Measurements from ENCODE around the gene TRIM47. TPM values are rescaled to one million over a fixed set of nuclear protein-coding genes. Genes with fewer than 3 reads are reported as not detected.

The TRIM47 gene
- total RNA-seq, 1 experiment from 2014 or later, result 48.3 TPM

- Histone ChIP-seq H2AFZ (no peak overlapping the region), H3K4me1 (replicated peaks; ENCODE audit: insufficient read depth) (no peaks in the 10 kb centered on the region), H3K27ac (no peak overlapping the region), H3K4me2 (no peak overlapping the region), H4K20me1 (ENCODE audit: insufficient read depth) (no peaks in the 10 kb centered on the region), H3K4me3 (no peak overlapping the region), H3K9me2 (ENCODE audit: insufficient read depth) (no peaks in the 10 kb centered on the region), H3K36me3 (ENCODE audit: low read depth) (no peaks in the 10 kb centered on the region), H3K79me2 (ENCODE audit: low read depth) (no peaks in the 10 kb centered on the region), H3K9me3 (ENCODE audit: insufficient read depth, low read depth) (no peaks in the 10 kb centered on the region), H3F3A (ENCODE audit: insufficient read depth, low read depth) (no peaks in the 10 kb centered on the region), H3K27me3 (ENCODE audit: insufficient read depth, low read depth) (no peaks in the 10 kb centered on the region)
- no peak for TF ChIP-seq EZH2 (IDR thresholded peaks at IDR 0.05; ENCODE audit: low read depth)
- no peak for TF ChIP-seq CTCF (conservative IDR thresholded peaks at IDR 0.05)
- BruUV-seq (replicated peaks), result no TSS peak
- DNase-seq, result no peak
- intact Hi-C loops (cut with micrococcal nuclease; ENCODE audit: unreplicated experiment), result no loop called here
- CTCF ChIA-PET, result no interaction called here
- POLR2A ChIA-PET (ENCODE audit: unreplicated experiment), result no interaction called here
Observed at GRCh38 chr17:75920045-75920560, 41.7 kb upstream of the TRIM47 start.

- Histone ChIP-seq H3K36me3 (ENCODE audit: low read depth) (no peaks in the 10 kb centered on the region), H3K4me2 (no peak overlapping the region), H3F3A (ENCODE audit: insufficient read depth, low read depth) (no peaks in the 10 kb centered on the region), H3K27ac (no peak overlapping the region), H3K27me3 (ENCODE audit: insufficient read depth, low read depth) (no peaks in the 10 kb centered on the region), H3K4me3 (no peak overlapping the region), H2AFZ (no peak overlapping the region), H4K20me1 (ENCODE audit: insufficient read depth) (no peaks in the 10 kb centered on the region), H3K4me1 (replicated peaks; ENCODE audit: insufficient read depth) (no peaks in the 10 kb centered on the region), H3K9me2 (ENCODE audit: insufficient read depth) (no peaks in the 10 kb centered on the region), H3K9me3 (ENCODE audit: insufficient read depth, low read depth) (no peaks in the 10 kb centered on the region), H3K79me2 (ENCODE audit: low read depth) (no peaks in the 10 kb centered on the region)
- ChIA-PET CTCF (interaction anchor here (0.5 kb wide), 1 partner anchor 52 kb away, joined by 3 read pairs; no protein-coding TSS in a partner anchor), POLR2A (ENCODE audit: unreplicated experiment) (no interaction called here)
- intact Hi-C loops (cut with micrococcal nuclease; ENCODE audit: unreplicated experiment), result no loop called here
- no peak for DNase-seq
- no peak for TF ChIP-seq CTCF (conservative IDR thresholded peaks at IDR 0.05)
- TF ChIP-seq EZH2 (IDR thresholded peaks at IDR 0.05; ENCODE audit: low read depth), result no peak
- BruUV-seq (replicated peaks), result no TSS peak
Observed at GRCh38 chr17:75919611-75920010, 41.2 kb upstream of the TRIM47 start.

- POLR2A ChIA-PET (ENCODE audit: unreplicated experiment), result no interaction called here
Observed at GRCh38 chr17:75917917-75918445, 39.6 kb upstream of the TRIM47 start.

More at GRCh38 chr17:75917917-75918445, 39.6 kb upstream of the TRIM47 start:
- TF ChIP-seq CTCF (conservative IDR thresholded peaks at IDR 0.05) (no peak), EZH2 (IDR thresholded peaks at IDR 0.05; ENCODE audit: low read depth) (no peak)
- intact Hi-C loops (cut with micrococcal nuclease; ENCODE audit: unreplicated experiment), result no loop called here
- Histone ChIP-seq H3K9me2 (ENCODE audit: insufficient read depth) (no peaks in the 10 kb centered on the region), H2AFZ (no peak overlapping the region), H3K9me3 (ENCODE audit: insufficient read depth, low read depth) (no peaks in the 10 kb centered on the region), H4K20me1 (ENCODE audit: insufficient read depth) (no peaks in the 10 kb centered on the region), H3K79me2 (ENCODE audit: low read depth) (no peaks in the 10 kb centered on the region), H3K4me3 (no peak overlapping the region), H3K27me3 (ENCODE audit: insufficient read depth, low read depth) (no peaks in the 10 kb centered on the region), H3F3A (ENCODE audit: insufficient read depth, low read depth) (no peaks in the 10 kb centered on the region), H3K36me3 (ENCODE audit: low read depth) (no peaks in the 10 kb centered on the region), H3K4me1 (replicated peaks; ENCODE audit: insufficient read depth) (no peaks in the 10 kb centered on the region), H3K27ac (no peak overlapping the region), H3K4me2 (no peak overlapping the region)
- no peak for DNase-seq
- no TSS peak for BruUV-seq (replicated peaks)
- CTCF ChIA-PET, result no interaction called here
